ENCODE data around the gene SRRM3. TPM values are rescaled to one million over a fixed set of nuclear protein-coding genes. Genes with fewer than 3 reads are reported as not detected.
A peak's percentile ranks its signal among the peaks of the same experiment; 100 is the strongest.

Gene SRRM3
- total RNA-seq, 1 experiment from 2014 or later, result 12.7 TPM

GRCh38 chr7:76191783-76192240 lies 9.9 kb upstream of the SRRM3 start:
- no peaks in the 10 kb centered on the region for H3K9me2 ChIP-seq (ENCODE audit: insufficient read depth)
- H4K20me1 ChIP-seq (ENCODE audit: insufficient read depth), result no peaks in the 10 kb centered on the region
- peak; percentile 94 for ATAC-seq
- no peak overlapping the region for H2AFZ ChIP-seq (ENCODE audit: low read depth, low read length, poor library complexity, severe bottlenecking)
- no peak for TF ChIP-seq JUND (IDR thresholded peaks at IDR 0.05)
- TF ChIP-seq CBX3 (IDR thresholded peaks at IDR 0.05; ENCODE audit: low read depth), result peak; percentile 49; the same call in 1 of the 2 replicates
- no TSS peak for BruUV-seq (replicated peaks)
- H3K27me3 ChIP-seq (ENCODE audit: insufficient read depth, low read length), result no peaks in the 10 kb centered on the region
- H3K79me2 ChIP-seq (ENCODE audit: insufficient read depth, low read length), result no peaks in the 10 kb centered on the region
- H3K4me3 ChIP-seq (replicated peaks in 1 of 2; ENCODE audit: low read depth in 1 of 2, low read length in 2 of 2), result no peak overlapping the region
- H3K4me2 ChIP-seq (ENCODE audit: low read length), result no peak overlapping the region
- intact Hi-C loops (cut with micrococcal nuclease), result no loop called here
- ChIA-PET POLR2A (no interaction called here), RAD21 (ENCODE audit: low non-redundant PET in 1 of 2, low total read pairs in 2 of 2, uncharacterized antibody in 2 of 2, unreplicated experiment in 2 of 2) (no interaction called here), CTCF (no interaction called here)
- H3K27ac ChIP-seq (ENCODE audit: low read depth, low read length), result no peak overlapping the region
- no peak overlapping the region for H3K9ac ChIP-seq (ENCODE audit: low read length)
- peaks cover 0 to 3% of the 10 kb centered on the region in 2 experiments; a peak in 1 of 4 replicates for H3K4me1 ChIP-seq (ENCODE audit: control insufficient read depth in 1 of 2, insufficient read depth in 2 of 2, low read length in 2 of 2)
- H3K9me3 ChIP-seq (ENCODE audit: control insufficient read depth in 1 of 2, insufficient read depth in 1 of 2, low read depth in 1 of 2, low read length in 2 of 2), result peaks cover 0 to 5% of the 10 kb centered on the region in 2 experiments; a peak in 1 of 4 replicates
- peak; percentile 43 for DNase-seq (ENCODE audit: low read depth, low spot score)
- H3K36me3 ChIP-seq (ENCODE audit: control insufficient read depth in 1 of 2, insufficient read depth in 2 of 2, low read length in 2 of 2), result no peaks in the 10 kb centered on the region

GRCh38 chr7:76193466-76193865 lies 8.2 kb upstream of the SRRM3 start:
- Histone ChIP-seq H3K4me2 (ENCODE audit: low read length) (no peak overlapping the region), H2AFZ (ENCODE audit: low read depth, low read length, poor library complexity, severe bottlenecking) (no peak overlapping the region), H4K20me1 (ENCODE audit: insufficient read depth) (no peaks in the 10 kb centered on the region), H3K4me1 (ENCODE audit: control insufficient read depth in 1 of 2, insufficient read depth in 2 of 2, low read length in 2 of 2) (peaks cover 0 to 3% of the 10 kb centered on the region in 2 experiments; a peak in 1 of 4 replicates), H3K27me3 (ENCODE audit: insufficient read depth, low read length) (no peaks in the 10 kb centered on the region), H3K9me3 (ENCODE audit: control insufficient read depth in 1 of 2, insufficient read depth in 1 of 2, low read depth in 1 of 2, low read length in 2 of 2) (peaks cover 0 to 5% of the 10 kb centered on the region in 2 experiments; a peak in 1 of 4 replicates), H3K27ac (ENCODE audit: low read depth, low read length) (no peak overlapping the region), H3K36me3 (ENCODE audit: control insufficient read depth in 1 of 2, insufficient read depth in 2 of 2, low read length in 2 of 2) (no peaks in the 10 kb centered on the region), H3K4me3 (replicated peaks in 1 of 2; ENCODE audit: low read depth in 1 of 2, low read length in 2 of 2) (no peak overlapping the region), H3K79me2 (ENCODE audit: insufficient read depth, low read length) (no peaks in the 10 kb centered on the region), H3K9me2 (ENCODE audit: insufficient read depth) (no peaks in the 10 kb centered on the region), H3K9ac (ENCODE audit: low read length) (no peak overlapping the region)
- TF ChIP-seq EGR1 (IDR thresholded peaks at IDR 0.05; ENCODE audit: low read depth) (no peak), ATF3 (IDR thresholded peaks at IDR 0.05) (no peak), CEBPB (IDR thresholded peaks at IDR 0.05; ENCODE audit: low read depth) (no peak)
- no TSS peak for BruUV-seq (replicated peaks)
- DNase-seq (ENCODE audit: low read depth, low spot score) (no peak), ATAC-seq (no peak)
- ChIA-PET RAD21 (ENCODE audit: low non-redundant PET in 1 of 2, low total read pairs in 2 of 2, uncharacterized antibody in 2 of 2, unreplicated experiment in 2 of 2) (no interaction called here), POLR2A (no interaction called here), CTCF (no interaction called here)
- intact Hi-C loops (cut with micrococcal nuclease), result no loop called here

Measured in HCT116 (cell line).